Fibroblast of lung (primary cell): ENCODE measurements around the gene SPON1. TPM values are rescaled to one million over a fixed set of nuclear protein-coding genes. Genes with fewer than 3 reads are reported as not detected.

Experiments
- DNase-seq, 2 donors: peaks; one replicate each; pipeline versions ENCODE4 v3.0.0 to v3.0.0-alpha.2; 2010; ENCODE audit warnings: low read depth in 2 of 2
- H2AFZ ChIP-seq: 2 replicates; pipeline ENCODE4 v1.5.1; 2012; ENCODE audit warnings: low read length, control low read depth, inconsistent platforms
- H3K27ac ChIP-seq: 2 replicates; pipeline ENCODE4 v1.5.1; 2011; ENCODE audit warnings: low read length, control low read depth; ENCODE audit not compliant: insufficient read depth
- H3K27me3 ChIP-seq: 2 replicates; pipeline ENCODE4 v1.5.1; 2011; ENCODE audit warnings: mild to moderate bottlenecking, low read length; ENCODE audit not compliant: control insufficient read depth, insufficient read depth
- H3K36me3 ChIP-seq: 2 replicates; pipeline ENCODE4 v1.5.1; 2011; ENCODE audit warnings: low read length; ENCODE audit not compliant: control insufficient read depth, insufficient read depth
- H3K4me1 ChIP-seq: 2 replicates; pipeline ENCODE4 v1.5.1; 2011; ENCODE audit warnings: low read length; ENCODE audit not compliant: control insufficient read depth, insufficient read depth; ENCODE audit errors: extremely low read depth
- H3K4me2 ChIP-seq: 2 replicates; pipeline ENCODE4 v1.5.1; 2011; ENCODE audit warnings: low read length, control low read depth; ENCODE audit not compliant: insufficient read depth; ENCODE audit errors: extremely low read depth
- H3K4me3 ChIP-seq, 4 experiments: fragments of 200-600 bp in 1 of 4; sonication (generic) in 1 of 4; replicated peaks in 1 of 4; 2 replicates each; pipeline ENCODE4 v1.5.1; 2011 to 2016; ENCODE audit warnings: low read length in 4 of 4, low read depth in 3 of 4, mild to moderate bottlenecking in 3 of 4, control low read depth in 2 of 4, inconsistent platforms in 1 of 4, mixed read lengths in 1 of 4; ENCODE audit not compliant: insufficient read depth in 1 of 4; ENCODE audit errors: control extremely low read depth in 1 of 4
- H3K79me2 ChIP-seq: 2 replicates; pipeline ENCODE4 v1.5.1; 2012; ENCODE audit warnings: mild to moderate bottlenecking, low read length, inconsistent platforms; ENCODE audit not compliant: control insufficient read depth, insufficient read depth
- H3K9ac ChIP-seq: 2 replicates; pipeline ENCODE4 v1.5.1; 2011; ENCODE audit warnings: mild to moderate bottlenecking, low read length, control low read depth; ENCODE audit not compliant: insufficient read depth
- H3K9me3 ChIP-seq: 2 replicates; pipeline ENCODE4 v1.5.1; 2012; ENCODE audit warnings: low read depth, low read length; ENCODE audit not compliant: control insufficient read depth, insufficient read depth
- H4K20me1 ChIP-seq: 2 replicates; pipeline ENCODE4 v1.5.1; 2011; ENCODE audit warnings: low read length; ENCODE audit not compliant: control insufficient read depth, insufficient read depth; ENCODE audit errors: extremely low read depth
- CTCF ChIP-seq, 2 donors: IDR thresholded peaks in 1 of 2; conservative IDR thresholded peaks in 1 of 2; 1 replicate in 1 of 2; 2 replicates in 1 of 2; pipeline ENCODE4 v1.5.1; 2011 to 2012; ENCODE audit warnings: low read length in 2 of 2, control low read depth in 1 of 2, inconsistent platforms in 1 of 2, low read depth in 1 of 2, mild to moderate bottlenecking in 1 of 2
- EZH2 ChIP-seq: IDR thresholded peaks from 2 replicates; pipeline ENCODE4 v1.5.1; 2012; ENCODE audit warnings: low read length, control low read depth, mild to moderate bottlenecking; ENCODE audit errors: missing control alignments
- polyA plus RNA-seq, 2 donors: library from polyadenylated mRNA; depleted of rRNA in 1 of 2; stranded (reverse) in 1 of 2; unstranded in 1 of 2; fragments of >200 nt; gene quantifications; 2 replicates each; pipeline ENCODE4 v1.2.1, GENCODE V29; 2011 to 2012; ENCODE audit warnings: missing spikeins in 1 of 2
- total RNA-seq: library from RNA; depleted of rRNA; stranded (reverse); fragments of >200 nt; gene quantifications from 2 replicates; pipeline ENCODE4 v1.2.1, GENCODE V29; 2014

SPON1 gene
- total and polyA plus RNA-seq, 2 donors (not counting 1 experiment from before 2014, with no cell fraction given) = 0.45 to 3.5 TPM

GRCh38 chr11:13939961-13940906, 22.3 kb upstream of the SPON1 start:
- Histone ChIP-seq H3K9ac (no peak overlapping the region), H3K27ac (no peak overlapping the region), H3K9me3 (no peaks in the 10 kb centered on the region), H3K4me2 (no peak overlapping the region), H3K79me2 (no peaks in the 10 kb centered on the region), H4K20me1 (no peaks in the 10 kb centered on the region), H3K36me3 (no peaks in the 10 kb centered on the region), H2AFZ (no peak overlapping the region), H3K4me3 (no peak overlapping the region), H3K4me1 (no peaks in the 10 kb centered on the region), H3K27me3 (no peaks in the 10 kb centered on the region)
- no peak for DNase-seq
- TF ChIP-seq EZH2 (no peak), CTCF (conservative IDR thresholded peaks at IDR 0.05 in 1 of 2, IDR thresholded peaks at IDR 0.05 in 1 of 2; ENCODE audit: low read depth in 1 of 2, low read length in 2 of 2) (no peak)

GRCh38 chr11:13940907-13941256, 21.6 kb upstream of the SPON1 start:
- Histone ChIP-seq H3K4me1 (no peaks in the 10 kb centered on the region), H3K4me3 (no peak overlapping the region), H3K27ac (no peak overlapping the region), H4K20me1 (no peaks in the 10 kb centered on the region), H3K4me2 (no peak overlapping the region), H3K27me3 (no peaks in the 10 kb centered on the region), H3K36me3 (no peaks in the 10 kb centered on the region), H3K9ac (no peak overlapping the region), H2AFZ (no peak overlapping the region), H3K9me3 (no peaks in the 10 kb centered on the region), H3K79me2 (no peaks in the 10 kb centered on the region)
- TF ChIP-seq EZH2 (no peak), CTCF (conservative IDR thresholded peaks at IDR 0.05 in 1 of 2, IDR thresholded peaks at IDR 0.05 in 1 of 2; ENCODE audit: low read depth in 1 of 2, low read length in 2 of 2) (no peak)
- no peak for DNase-seq

- no peaks in the 10 kb centered on the region for H4K20me1 ChIP-seq
- H3K4me1 ChIP-seq = no peaks in the 10 kb centered on the region
- H3K4me3 ChIP-seq = no peak overlapping the region
- no peak for DNase-seq
- TF ChIP-seq CTCF (conservative IDR thresholded peaks at IDR 0.05 in 1 of 2, IDR thresholded peaks at IDR 0.05 in 1 of 2; ENCODE audit: low read depth in 1 of 2, low read length in 2 of 2) (no peak), EZH2 (no peak)
- no peaks in the 10 kb centered on the region for H3K36me3 ChIP-seq
- no peak overlapping the region for H3K9ac ChIP-seq
- no peaks in the 10 kb centered on the region for H3K79me2 ChIP-seq
- H3K27me3 ChIP-seq = no peaks in the 10 kb centered on the region
- no peak overlapping the region for H3K27ac ChIP-seq
- H3K9me3 ChIP-seq = no peaks in the 10 kb centered on the region
- no peak overlapping the region for H2AFZ ChIP-seq
- no peak overlapping the region for H3K4me2 ChIP-seq
Measured at GRCh38 chr11:13941775-13942174, 20.7 kb upstream of the SPON1 start.
